ENCODE results near the gene DDRGK1. TPM values are rescaled to one million over a fixed set of nuclear protein-coding genes. Genes with fewer than 3 reads are reported as not detected.

The DDRGK1 gene
- total and polyA plus RNA-seq, 2 of the 4 experiments (the other 2 are of a cell fraction), result 12.2 to 29.6 TPM

GRCh38 chr20:3209946-3210317, 5.5 kb upstream of the DDRGK1 start:
- Histone ChIP-seq H2AK5ac (ENCODE audit: low read depth, low read length) (peak overlapping the region; percentile 72), H3K36me3 (ENCODE audit: control insufficient read depth, insufficient read depth, low read length) (peaks cover 10% of the 10 kb centered on the region), H3K27ac (ENCODE audit: insufficient read depth, low read length) (peak overlapping the region; percentile 92), H3K23ac (ENCODE audit: low read depth, low read length) (peak overlapping the region; percentile 92), H3K56ac (ENCODE audit: extremely low read depth, insufficient read depth, low read length) (peak overlapping the region; percentile 69), H3K4me2 (ENCODE audit: low read depth, low read length) (peak overlapping the region; percentile 97), H2AK9ac (replicated peaks; ENCODE audit: low read depth, low read length, poor library complexity) (peak overlapping the region; percentile 99), H3K4ac (ENCODE audit: low read depth, low read length) (peak overlapping the region; percentile 99), H3K4me3 (ENCODE audit: insufficient read depth, low read depth, low read length) (peak overlapping the region; percentile 86), H4K20me1 (ENCODE audit: insufficient read depth, low read length) (no peaks in the 10 kb centered on the region), H2BK20ac (ENCODE audit: low read depth, low read length) (no peak overlapping the region), H4K8ac (ENCODE audit: low read depth in 2 of 2, low read length in 2 of 2) (peak overlapping the region; percentile 99 to 100), H3K4me1 (ENCODE audit: control insufficient read depth, insufficient read depth, low read length) (peaks cover 5% of the 10 kb centered on the region), H4K5ac (ENCODE audit: low read depth, low read length) (peak overlapping the region; percentile 89), H4K91ac (ENCODE audit: insufficient read depth, low read depth, low read length) (peak overlapping the region; percentile 96), H2BK15ac (ENCODE audit: low read depth, low read length) (no peak overlapping the region), H3K27me3 (ENCODE audit: control insufficient read depth, insufficient read depth, low read length) (no peaks in the 10 kb centered on the region), H3K9ac (ENCODE audit: low read depth, low read length) (peak overlapping the region; percentile 94), H3K79me1 (ENCODE audit: low read depth in 1 of 2, low read length in 2 of 2) (peaks cover 20 to 69% of the 10 kb centered on the region in 2 experiments; a peak in 3 of 4 replicates), H2BK5ac (ENCODE audit: low read depth, low read length, poor library complexity, severe bottlenecking) (peak overlapping the region; percentile 90), H2AFZ (replicated peaks; ENCODE audit: low read length, poor library complexity) (peak overlapping the region; percentile 100), H2BK120ac (ENCODE audit: low read depth, low read length) (peak overlapping the region; percentile 4; the same call in 1 of the 2 replicates), H3K9me1 (ENCODE audit: insufficient read depth, low read length) (peaks cover 15% of the 10 kb centered on the region), H3K14ac (replicated peaks; ENCODE audit: low read depth, low read length) (peak overlapping the region; percentile 99), H3K18ac (ENCODE audit: low read depth, low read length) (no peak overlapping the region), H3K9me3 (ENCODE audit: control insufficient read depth, insufficient read depth, low read length) (no peaks in the 10 kb centered on the region)
- BruUV-seq (replicated peaks), result no TSS peak
- ChIA-PET POLR2A (ENCODE audit: unreplicated experiment) (interaction anchor here (0.6 kb wide), 1 partner anchor 286 kb away, joined by 3 read pairs; no protein-coding TSS in a partner anchor), CTCF (interaction anchor here (1.5 kb wide), 1 partner anchor 9 kb away, joined by 5 read pairs; no protein-coding TSS in a partner anchor)
- WGBS, 2 experiments (ENCODE audit: extremely low coverage in 2 of 2, insufficient read length in 1 of 2), result 0% methylated on average over 6 of the region's 10 CpGs; no CpG with 5 or more reads in 1 of the 2 experiments
- dilution Hi-C loops (cut with HindIII; ENCODE audit: low sequenced_read_pairs, unreplicated experiment) (no loop called here), in situ Hi-C loops (cut with MboI; ENCODE audit: low sequenced_read_pairs) (no loop called here), intact Hi-C loops (cut with micrococcal nuclease) (loop anchor here (10.0 kb wide), 1 partner anchor 265 kb away; the partner anchor contains the start of gene ATRN)
- ATAC-seq (ENCODE audit: low read depth), result peak; percentile 59
- no peak for TF ChIP-seq USF2 (IDR thresholded peaks at IDR 0.05; ENCODE audit: low read depth, low read length)
- TF ChIP-seq SMC3 (IDR thresholded peaks at IDR 0.05; ENCODE audit: low read depth, low read length), result no peak
- TF ChIP-seq RAD21 (IDR thresholded peaks at IDR 0.05; ENCODE audit: low read length), result no peak
- no peak for TF ChIP-seq CEBPB (IDR thresholded peaks at IDR 0.05; ENCODE audit: low read depth, low read length)
- no peak for TF ChIP-seq ELK1 (IDR thresholded peaks at IDR 0.05; ENCODE audit: borderline replicate concordance, low read depth, low read length)
- no peak for TF ChIP-seq CHD1 (IDR thresholded peaks at IDR 0.05; ENCODE audit: low read depth, low read length)
- TF ChIP-seq CTCF (conservative IDR thresholded peaks at IDR 0.05; ENCODE audit: low read depth, low read length), result no peak
- no peak for TF ChIP-seq MXI1 (IDR thresholded peaks at IDR 0.05; ENCODE audit: borderline replicate concordance, low read depth, low read length)
- TF ChIP-seq RCOR1 (IDR thresholded peaks at IDR 0.05; ENCODE audit: insufficient replicate concordance, low read length), result no peak
- no peak for TF ChIP-seq MAZ (IDR thresholded peaks at IDR 0.05; ENCODE audit: borderline replicate concordance, low read depth, low read length)
- no peak for TF ChIP-seq MAFK (IDR thresholded peaks at IDR 0.05; ENCODE audit: low read depth, low read length)
- no peak for TF ChIP-seq BHLHE40 (IDR thresholded peaks at IDR 0.05; ENCODE audit: low read depth, low read length)
- DNase-seq, result peak; percentile 18

Data from IMR-90 (cell line).